ENCODE measurements around the gene ABCB6.

The ABCB6 gene

GRCh38 chr2:219210886-219211362 lies 7.8 kb downstream of the ABCB6 start:
- TF ChIP-seq CTCF (IDR thresholded peaks at IDR 0.05; ENCODE audit: borderline replicate concordance, insufficient read depth, low read depth, low read length) = no peak
- no peak overlapping the region for H3K4me3 ChIP-seq (ENCODE audit: low read depth, low read length)

GRCh38 chr2:219210196-219210885 lies 8.4 kb downstream of the ABCB6 start:
- TF ChIP-seq CTCF (IDR thresholded peaks at IDR 0.05; ENCODE audit: borderline replicate concordance, insufficient read depth, low read depth, low read length) = no peak
- no peak overlapping the region for H3K4me3 ChIP-seq (ENCODE audit: low read depth, low read length)

GRCh38 chr2:219209236-219210195 lies 9.2 kb downstream of the ABCB6 start:
- no peak for TF ChIP-seq CTCF (IDR thresholded peaks at IDR 0.05; ENCODE audit: borderline replicate concordance, insufficient read depth, low read depth, low read length)
- no peak overlapping the region for H3K4me3 ChIP-seq (ENCODE audit: low read depth, low read length)

- no peak for TF ChIP-seq CTCF (IDR thresholded peaks at IDR 0.05; ENCODE audit: borderline replicate concordance, insufficient read depth, low read depth, low read length)
Observed at GRCh38 chr2:219207884-219208740, 10.6 kb downstream of the ABCB6 start.

GRCh38 chr2:219207134-219207883 lies 11.4 kb downstream of the ABCB6 start:
- H3K4me3 ChIP-seq (ENCODE audit: low read depth, low read length) = peak overlapping the region; percentile 62
- no peak for TF ChIP-seq CTCF (IDR thresholded peaks at IDR 0.05; ENCODE audit: borderline replicate concordance, insufficient read depth, low read depth, low read length)

More at GRCh38 chr2:219207884-219208740, 10.6 kb downstream of the ABCB6 start:
- no peak overlapping the region for H3K4me3 ChIP-seq (ENCODE audit: low read depth, low read length)
